ENCODE measurements around the gene NEK10. TPM values are rescaled to one million over a fixed set of nuclear protein-coding genes. Genes with fewer than 3 reads are reported as not detected.

NEK10 gene
- total RNA-seq, 1 donor from 2014 or later: 1.3 TPM

DNA sequence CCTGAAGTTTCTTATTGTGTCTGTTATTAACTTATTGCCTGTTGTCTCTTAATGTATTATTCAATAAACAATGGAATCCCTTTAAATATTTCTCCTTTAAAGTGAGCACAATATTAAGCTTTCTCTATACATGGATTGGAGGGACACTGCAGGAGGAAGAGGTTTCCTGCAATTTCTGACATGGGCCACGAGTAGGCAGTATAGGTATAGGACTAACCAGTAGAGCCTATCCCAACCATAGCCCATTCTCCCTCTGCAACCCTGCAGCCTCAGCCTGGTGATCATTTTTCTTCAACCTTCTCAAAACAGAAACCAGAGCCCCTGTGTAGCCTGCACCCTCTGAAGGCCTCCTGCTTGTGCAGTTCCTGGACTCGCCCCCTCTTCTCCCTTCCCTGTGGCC, 124.8 kb downstream of the NEK10 start:
- DNase-seq (ENCODE audit: low read depth in 2 of 2): no peak

DNA sequence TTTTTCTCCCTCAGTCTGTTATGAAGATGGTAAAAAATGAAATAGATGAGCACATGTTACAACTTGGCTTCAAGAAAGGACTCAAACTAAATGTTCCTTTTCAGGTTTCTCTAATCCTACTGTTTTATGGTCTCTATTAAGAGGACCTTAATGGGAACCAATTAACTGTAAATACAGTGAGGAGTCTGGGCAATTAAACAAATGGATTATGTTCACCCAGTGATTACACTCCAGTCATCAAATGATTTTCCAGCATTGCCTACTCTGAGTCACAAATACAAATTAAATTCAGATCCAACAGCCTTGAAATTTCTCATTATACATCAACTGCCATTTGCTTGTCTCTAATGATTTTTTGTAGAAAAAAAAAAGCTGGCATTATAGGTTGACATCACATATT, 129.2 kb downstream of the NEK10 start:
- DNase-seq (ENCODE audit: low read depth in 2 of 2): no peak

DNA sequence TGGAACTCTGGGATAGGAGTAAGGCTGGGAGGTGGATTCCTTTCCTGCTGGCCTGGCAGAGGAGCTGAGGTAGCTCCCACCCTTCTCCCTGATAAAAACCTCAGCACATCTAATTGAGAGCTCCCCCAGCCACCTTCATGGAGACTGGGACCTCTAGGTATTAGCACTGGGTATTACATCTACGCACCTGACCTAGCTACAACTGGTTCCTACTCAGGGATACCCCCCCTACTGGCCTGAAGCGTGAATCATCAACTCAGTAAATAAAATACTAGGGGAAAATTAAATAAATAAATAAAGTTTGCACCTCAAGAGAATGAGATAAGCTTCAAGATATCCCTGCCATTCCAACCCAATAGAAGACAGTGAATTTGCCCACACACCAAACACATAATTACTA, 140.4 kb downstream of the NEK10 start:
- no peak for DNase-seq (ENCODE audit: low read depth in 2 of 2)

DNA sequence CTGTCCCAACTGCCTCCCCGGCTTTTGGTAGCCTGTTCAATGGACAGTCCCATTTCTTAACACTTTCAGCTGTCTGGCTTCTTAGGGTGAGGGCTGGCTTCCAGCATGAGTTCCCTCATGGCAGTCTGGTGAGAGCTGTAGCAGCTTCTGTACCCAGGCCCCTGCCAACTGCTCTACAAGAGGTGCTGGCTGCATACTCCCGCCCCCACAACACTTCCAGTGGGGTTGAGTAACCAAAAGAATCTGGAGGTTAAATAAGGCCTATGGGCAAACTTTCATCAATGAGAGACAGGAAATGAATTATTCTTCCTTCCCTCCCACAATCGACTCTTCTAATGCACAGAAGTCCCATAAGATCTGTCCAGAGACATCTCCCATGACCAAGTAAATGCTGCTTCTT, 145.0 kb downstream of the NEK10 start:
- DNase-seq (ENCODE audit: low read depth in 2 of 2): no peak

DNA sequence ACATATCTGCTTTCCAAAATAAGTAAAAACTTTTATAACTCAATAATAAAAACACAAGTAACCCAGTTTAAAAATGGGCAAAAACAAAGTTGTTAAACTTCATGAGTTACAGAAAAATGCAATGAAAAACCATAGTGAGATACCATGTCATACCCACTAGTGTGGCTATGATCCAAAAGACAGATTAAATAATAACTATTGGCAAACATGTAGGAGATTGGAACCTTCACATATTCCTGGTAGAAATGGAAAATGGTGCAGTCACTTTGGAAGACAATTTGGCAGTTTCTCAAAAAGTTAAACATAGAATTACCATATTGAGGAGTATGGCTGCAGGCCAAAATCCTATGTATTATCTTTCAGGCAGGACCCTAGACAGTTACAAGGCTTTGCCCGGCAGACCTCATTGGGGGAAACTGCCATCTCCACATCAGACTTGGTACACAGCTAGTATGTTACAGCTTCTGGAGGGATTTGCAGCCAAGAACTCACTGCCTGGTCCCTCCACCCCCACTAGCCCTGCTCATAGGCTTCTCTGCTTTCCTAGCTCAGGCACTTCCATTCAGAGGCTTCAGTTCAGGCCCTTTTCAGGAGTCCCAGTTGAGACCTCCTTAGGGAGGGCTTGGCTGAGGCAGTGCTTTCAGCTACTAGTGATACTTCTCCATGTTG, 147.8 kb downstream of the NEK10 start:
- DNase-seq (ENCODE audit: low read depth in 2 of 2): no peak

DNA sequence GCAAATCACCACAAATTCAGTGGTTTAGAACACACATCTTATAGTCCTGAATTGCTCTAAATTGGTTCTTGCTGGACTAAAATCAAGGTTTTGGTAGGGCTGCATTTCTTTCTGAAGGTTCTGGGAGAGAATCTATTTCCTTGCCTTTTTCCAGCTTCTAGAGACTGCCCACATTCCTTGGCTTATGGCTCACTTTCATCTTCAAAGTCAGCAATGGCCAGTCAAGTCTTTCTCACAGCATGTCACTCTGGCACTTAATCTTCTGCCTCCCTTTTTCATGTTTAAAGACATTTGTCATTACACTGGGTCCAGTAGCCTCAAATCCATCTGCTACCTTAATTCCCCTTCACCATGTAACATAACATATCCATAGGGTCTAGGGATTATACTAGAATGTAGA, 149.0 kb downstream of the NEK10 start:
- DNase-seq (ENCODE audit: low read depth in 2 of 2): no peak

DNA sequence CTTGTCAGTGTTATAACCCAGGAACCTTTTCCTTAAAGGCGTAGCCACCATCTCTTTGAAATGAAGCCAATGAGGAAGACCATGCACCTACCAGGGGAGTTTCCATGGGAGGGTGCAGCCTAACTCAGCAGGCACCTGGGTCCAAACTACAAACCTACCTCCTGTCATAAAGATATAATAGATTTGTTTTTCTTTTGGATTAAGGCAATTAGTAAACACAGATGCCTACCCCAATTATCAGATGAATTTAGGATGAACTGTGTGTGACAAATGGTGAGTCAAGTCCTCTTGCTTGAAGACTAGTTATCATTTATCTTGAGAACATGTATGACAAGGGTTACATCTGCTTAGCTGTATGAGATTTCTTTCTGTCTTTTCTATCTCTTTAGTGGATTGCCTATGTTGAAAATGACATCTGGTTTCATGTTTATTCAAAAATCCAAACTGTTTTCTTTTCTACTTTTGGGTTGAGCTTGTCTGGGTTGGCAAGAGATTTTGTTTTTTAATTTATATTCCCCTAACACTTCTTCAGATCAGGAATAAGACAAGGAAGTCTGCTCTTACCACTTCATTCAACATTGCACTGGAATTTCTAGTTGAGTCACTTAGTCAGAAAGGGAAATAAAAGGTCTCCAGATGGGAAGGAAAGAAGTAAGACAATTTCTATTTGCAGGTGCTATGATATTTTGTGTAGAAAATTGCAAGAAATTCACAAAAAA, 149.9 kb downstream of the NEK10 start:
- no peak for DNase-seq (ENCODE audit: low read depth in 2 of 2)

DNA sequence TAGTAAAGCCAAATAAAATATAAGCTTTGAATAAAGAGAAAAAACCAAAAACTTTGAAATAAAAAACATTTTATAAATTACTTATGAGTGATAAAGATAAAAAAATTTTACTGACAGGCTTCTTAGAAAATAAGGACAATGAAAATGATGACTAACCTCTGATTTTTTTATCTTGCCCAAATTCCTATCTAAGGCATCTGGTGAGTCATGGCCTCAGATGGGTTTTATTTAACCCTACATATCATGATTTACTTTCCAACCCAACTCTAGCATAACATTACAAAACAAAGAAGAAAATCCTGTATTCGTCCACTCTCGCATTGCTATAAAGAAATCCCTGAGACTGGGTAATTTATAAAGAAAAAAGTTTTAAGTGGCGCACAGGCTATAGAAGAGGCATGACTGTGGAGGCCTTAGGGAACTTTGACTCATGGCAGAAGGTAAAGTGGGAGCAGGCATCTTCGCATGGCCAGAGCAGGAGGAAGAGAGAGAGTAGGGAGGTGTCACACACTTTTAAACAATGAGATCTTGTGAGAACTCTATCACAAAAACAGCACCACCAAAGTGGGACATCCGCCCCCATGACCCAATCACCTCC, 152.1 kb downstream of the NEK10 start:
- DNase-seq (ENCODE audit: low read depth in 2 of 2): peak in 1 of 2 donors; percentile 29

DNA sequence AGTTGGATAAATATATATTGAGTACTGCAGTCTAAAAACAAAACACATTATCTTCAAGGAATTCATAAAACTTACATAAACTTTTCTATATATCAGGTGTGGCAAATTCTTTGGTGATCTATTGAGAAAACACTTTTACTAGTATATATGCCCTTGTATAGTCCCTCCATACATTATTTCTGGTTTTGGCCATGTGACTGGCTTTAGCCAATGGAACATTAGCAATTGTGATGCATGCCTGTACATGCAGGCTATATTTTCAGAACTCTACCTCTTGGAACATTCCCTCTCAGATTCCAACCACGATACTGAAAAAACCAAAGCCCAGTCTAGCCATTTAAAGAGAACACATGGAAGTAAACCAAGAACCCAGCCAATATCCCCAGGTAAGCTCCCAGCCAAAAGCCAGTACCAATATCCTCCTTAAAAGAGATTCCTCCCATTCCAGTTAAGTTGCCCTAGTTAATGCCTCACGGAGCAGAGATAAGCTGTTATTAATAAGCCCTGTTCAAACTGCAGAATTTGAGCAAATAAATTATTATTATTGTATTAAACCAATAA, 152.8 kb downstream of the NEK10 start:
- no peak for DNase-seq (ENCODE audit: low read depth in 2 of 2)

DNA sequence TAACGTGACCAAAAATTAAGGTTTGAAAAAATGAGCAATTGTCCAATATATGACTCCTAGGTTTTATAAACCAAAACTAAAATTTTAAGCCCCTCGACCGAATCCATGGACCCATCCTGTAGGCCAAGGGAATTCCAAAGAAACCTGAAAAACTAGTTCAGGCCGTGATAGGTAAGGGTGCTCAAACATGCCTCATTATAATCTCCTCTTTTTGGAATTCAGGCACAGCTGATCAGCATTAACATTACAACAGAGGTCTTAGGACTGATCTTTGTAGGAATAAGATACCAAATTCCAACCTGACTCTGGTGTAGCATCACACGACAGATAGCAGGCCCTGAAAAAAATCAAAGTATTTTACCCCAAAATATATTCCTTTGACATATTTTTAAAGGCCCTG, 155.7 kb downstream of the NEK10 start:
- DNase-seq (ENCODE audit: low read depth in 2 of 2): no peak

DNA sequence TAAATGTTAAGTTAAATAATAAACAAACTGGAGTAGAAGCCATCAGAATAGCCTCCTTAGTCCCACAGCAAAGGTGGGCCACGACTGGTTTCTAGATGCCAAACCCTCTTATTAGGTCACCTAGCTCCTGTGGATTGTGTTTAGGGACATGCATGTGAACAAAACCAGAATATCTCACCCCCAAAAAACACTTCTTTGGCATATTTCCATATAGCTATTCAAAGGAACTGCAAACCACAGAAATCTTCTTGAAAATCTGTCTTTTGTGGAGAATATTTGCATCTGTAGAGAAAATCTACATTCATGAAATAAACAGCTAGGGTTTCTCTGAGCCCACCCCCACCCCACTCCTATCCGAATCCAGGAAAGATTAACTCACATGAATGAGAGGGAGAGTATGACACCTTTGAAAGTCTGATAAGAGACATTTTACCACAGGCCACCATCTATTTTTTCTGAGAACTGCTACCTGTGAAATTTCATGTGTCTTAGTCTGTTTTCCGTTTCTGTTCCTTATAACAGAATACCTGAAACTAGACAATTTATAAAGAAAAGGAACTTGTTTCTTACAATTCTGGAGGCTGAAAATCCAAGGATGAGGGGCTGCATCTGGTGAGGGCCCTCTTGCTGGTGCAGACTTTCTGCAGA, 159.4 kb downstream of the NEK10 start:
- no peak for DNase-seq (ENCODE audit: low read depth in 2 of 2)

DNA sequence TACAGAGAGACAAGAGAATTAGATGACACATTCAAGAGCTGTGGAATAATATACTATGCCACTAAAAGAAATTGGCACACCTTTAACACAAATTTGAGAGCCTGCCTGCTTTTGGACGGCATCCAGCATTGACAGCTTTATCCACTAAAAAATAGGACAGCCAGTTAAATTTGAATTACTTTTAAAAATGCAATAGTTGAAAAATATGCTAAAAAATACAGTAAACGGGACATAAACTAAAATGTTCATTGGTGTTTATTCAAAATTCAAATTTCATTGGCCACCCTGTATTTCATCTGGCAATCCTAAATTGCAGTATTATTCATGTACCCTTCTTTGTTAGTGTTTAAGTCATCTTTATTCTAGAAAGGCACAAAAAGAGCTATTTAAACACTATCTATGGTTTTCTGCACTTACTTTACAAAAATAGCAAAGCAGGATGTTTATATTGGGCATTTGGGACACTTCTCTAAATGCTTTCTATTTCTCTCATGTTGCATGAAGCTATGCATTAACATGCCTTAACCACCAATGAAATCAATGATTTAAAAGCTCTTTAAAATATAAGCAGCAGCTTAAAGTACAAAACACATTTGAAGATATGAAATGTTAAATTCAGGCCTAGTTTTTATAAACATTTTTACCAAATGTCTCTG, 160.1 kb downstream of the NEK10 start:
- no peak for DNase-seq (ENCODE audit: low read depth in 2 of 2)

DNA sequence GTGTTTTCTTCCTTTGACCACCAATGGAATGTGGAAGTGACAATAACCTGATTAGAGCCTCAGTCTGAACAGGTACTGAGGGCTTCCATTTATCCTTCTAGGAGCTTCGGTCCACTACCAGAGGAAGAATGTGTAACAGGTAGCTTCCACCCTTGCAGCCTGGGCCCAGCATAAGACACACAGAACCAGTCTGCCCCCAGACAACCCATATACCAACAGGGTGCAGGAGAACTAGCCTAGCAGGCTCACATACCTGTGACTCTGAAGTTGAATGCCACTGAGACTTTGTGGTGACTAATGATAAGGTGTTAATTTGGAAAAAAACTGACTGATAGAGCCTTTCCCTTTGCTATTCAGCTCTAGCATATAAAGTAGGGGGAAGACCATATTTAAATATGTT, 166.2 kb downstream of the NEK10 start:
- no peak for DNase-seq (ENCODE audit: low read depth in 2 of 2)

DNA sequence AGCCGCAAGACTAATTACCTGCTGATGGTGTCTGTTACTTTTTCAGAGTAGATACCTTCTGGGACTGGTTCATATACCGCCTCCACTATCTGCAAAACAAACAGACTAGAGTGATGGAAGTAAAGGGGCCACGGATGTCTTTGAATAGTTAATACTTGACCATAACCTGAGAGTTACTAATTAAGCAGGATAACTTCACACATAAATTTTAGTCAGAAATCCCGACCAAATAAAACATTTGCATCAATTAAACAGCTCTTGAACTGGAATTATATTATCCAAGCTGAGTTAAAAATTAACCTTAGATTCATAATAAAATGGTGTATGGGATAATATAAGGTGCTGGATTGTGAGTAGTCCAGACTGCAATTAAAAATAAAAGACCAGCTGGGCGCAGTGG, 167.7 kb downstream of the NEK10 start:
- DNase-seq (ENCODE audit: low read depth in 2 of 2): no peak

DNA sequence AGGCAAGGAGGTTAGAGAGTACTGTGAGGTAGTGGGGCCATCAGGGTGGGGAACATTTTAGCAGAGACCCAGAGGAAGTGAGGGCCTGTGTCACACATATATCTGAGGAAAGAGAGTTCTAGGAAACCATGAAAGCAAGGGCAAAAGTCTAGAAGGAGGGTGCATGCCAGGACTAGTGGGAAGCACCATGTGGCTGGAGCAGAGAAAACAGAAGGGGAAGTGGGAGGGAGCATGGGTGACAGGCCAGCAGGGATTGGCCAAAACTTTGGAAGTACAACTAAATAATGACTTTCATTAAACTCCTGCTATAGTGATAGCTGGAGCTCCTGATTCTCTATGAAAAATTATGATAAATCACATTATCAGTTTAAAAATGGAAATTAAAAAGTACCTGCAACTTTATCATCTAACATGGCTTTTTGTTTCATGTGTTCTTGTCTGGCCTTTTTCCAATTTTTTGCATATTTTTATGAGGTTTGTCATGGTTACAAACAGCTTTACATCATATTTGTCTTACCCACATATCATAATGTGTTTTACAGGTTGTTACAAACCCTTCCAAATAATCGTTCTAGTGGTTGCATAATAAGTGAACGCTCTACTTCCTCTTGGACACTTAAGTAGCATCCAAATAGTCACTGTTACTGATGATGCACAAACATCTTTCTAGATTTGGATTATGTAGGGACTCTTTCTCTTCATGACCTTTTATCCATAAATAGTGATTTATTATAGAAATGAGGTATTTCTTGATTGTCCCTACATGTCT, 168.3 kb downstream of the NEK10 start:
- no peak for DNase-seq (ENCODE audit: low read depth in 2 of 2)

DNA sequence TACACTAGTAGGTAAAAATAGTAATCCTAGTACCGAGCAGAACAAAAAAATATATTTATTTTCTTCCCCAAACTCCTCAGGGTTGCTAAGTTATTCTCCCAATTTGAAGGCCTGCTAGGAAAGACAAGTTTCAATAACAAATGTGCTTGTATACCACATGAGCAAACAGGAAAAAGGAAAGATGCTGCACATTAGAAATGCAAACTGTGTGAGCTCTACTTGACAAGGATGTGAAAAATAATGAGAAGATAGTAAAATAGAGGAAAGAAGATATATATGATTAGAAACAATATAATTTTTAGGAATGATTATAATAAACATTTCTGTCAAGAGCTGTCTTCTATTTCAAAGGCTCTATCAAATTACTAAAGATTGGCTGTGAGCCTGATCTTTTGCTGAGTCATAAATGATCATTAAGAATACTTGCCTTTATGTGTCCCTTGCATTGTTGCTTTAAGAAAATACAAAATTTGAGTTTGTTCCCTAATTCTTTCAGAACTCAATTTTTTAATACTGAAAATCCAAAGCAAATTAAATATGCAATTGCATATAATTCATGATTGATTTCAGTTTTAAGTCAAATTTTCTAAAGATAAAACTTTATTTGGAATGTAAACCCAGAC, 174.2 kb downstream of the NEK10 start:
- peak in 1 of 2 donors; percentile 8 for DNase-seq (ENCODE audit: low read depth in 2 of 2)

DNA sequence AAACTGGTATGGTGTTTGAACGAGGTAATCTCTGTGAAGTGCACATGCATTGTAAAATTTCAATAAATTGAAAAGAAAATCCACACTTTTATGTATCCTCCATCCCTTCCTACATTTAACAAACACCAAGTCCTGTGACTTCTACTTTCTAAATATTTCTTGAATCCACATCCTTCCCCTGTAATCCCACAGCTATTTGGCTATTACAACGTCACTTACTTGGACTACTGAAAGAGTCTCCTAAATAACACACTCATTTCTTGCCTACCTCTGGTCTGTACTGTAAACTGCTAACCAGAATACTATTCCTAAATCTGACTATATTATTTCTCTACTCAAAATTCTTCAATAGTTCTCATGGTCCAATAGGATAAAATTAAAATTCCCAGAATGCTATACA, 176.1 kb downstream of the NEK10 start:
- no peak for DNase-seq (ENCODE audit: low read depth in 2 of 2)

DNA sequence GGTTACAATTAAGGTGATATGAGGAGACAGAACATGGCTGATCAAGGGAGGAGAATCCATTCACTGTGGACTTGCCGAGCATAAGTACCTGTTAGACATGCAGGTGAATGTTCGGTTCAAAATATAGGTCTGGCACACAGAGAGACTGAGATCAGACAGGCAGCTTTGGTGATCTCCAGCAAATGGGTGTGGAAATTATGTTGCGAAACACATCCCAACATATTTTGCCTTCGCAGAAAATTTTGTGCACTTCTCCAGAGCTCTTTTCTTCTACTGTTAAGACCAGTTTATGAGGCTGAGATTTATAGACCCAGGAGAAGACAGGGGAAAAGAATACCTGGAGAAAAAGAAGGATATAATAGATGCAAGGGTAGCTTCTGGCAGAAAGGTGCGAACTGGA, 183.2 kb downstream of the NEK10 start:
- DNase-seq (ENCODE audit: low read depth in 2 of 2): no peak

DNA sequence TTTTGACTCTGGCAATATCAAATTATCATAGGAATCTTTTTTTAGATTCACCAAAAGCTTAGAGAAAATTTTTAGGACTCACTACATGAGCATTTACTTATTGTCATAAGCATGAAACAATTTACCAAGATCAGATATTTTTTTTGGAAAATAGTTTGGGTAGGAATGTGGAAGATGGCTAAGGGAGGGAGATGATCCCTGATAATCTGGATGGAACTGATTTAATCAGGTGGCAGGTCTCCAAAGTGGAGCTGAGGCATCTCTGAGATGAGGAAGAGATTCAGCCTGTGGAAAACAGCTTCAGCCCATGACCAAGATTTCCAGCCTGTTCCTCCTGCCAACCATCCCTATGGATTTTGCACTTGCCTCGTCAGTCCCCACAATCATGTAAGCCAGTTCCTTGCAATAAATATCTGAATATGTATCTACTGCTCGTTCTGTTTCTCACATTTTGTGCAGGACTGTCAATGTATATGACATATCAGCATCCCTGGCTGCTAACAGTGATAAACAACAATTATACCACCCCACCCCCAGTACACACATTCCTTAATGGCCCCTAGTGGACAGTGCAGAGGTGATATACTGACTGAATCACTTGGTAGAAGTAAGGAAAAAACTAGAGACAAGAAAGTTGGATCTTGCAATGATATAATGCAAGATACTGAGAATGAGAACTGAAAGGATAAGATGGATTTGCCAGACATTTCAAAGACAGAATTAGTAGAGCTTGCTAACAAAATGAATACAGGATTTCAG, 183.8 kb downstream of the NEK10 start:
- DNase-seq (ENCODE audit: low read depth in 2 of 2): no peak

DNA sequence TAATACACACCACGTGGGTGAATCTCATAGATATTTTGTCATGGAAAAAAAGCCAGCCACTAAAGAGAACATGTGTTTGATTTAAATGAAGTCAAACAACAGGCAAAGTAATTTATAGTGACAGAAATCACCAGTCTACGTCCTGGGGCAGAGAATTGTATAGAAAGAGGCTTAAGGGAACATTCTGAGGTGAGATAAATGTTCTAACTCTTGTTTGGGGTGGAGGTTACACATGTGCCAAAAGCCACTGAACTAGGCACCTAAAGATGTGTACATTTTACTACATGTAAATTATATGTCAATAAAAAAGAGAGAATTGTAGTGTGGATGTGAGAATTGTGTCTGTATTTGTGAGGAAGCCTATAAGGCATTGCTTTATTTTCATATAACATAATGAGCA, 184.9 kb downstream of the NEK10 start:
- no peak for DNase-seq (ENCODE audit: low read depth in 2 of 2)

All from dermis microvascular lymphatic vessel endothelial cell (primary cell).